Mononuclear cell (primary cell): ENCODE results near the gene PEX16. TPM values are rescaled to one million over a fixed set of nuclear protein-coding genes. Genes with fewer than 3 reads are reported as not detected.

ENCODE experiments used
- H3K27me3 ChIP-seq: 2 replicates; pipeline ENCODE4 v1.6.0; 2011; ENCODE audit warnings: low read length, control low read depth; ENCODE audit not compliant: insufficient read depth
- H3K4me1 ChIP-seq: 2 replicates; pipeline ENCODE4 v1.5.1; 2011; ENCODE audit warnings: mild to moderate bottlenecking, low read length, control low read depth; ENCODE audit not compliant: insufficient read depth
- H3K4me3 ChIP-seq: 2 replicates; pipeline ENCODE4 v1.5.1; 2011; ENCODE audit warnings: mild to moderate bottlenecking, low read length, moderate library complexity
- H3K9me3 ChIP-seq: 2 replicates; pipeline ENCODE4 v1.5.1; 2011; ENCODE audit warnings: low read depth, mild to moderate bottlenecking, control low read depth, low read length
- total RNA-seq: library from RNA; depleted of rRNA; stranded (reverse); fragments of >200 nt; gene quantifications from one replicate; pipeline ENCODE4 v1.2.3, GENCODE V29; 2012

Gene PEX16
- total RNA-seq, 1 donor: 24.5 TPM

DNA sequence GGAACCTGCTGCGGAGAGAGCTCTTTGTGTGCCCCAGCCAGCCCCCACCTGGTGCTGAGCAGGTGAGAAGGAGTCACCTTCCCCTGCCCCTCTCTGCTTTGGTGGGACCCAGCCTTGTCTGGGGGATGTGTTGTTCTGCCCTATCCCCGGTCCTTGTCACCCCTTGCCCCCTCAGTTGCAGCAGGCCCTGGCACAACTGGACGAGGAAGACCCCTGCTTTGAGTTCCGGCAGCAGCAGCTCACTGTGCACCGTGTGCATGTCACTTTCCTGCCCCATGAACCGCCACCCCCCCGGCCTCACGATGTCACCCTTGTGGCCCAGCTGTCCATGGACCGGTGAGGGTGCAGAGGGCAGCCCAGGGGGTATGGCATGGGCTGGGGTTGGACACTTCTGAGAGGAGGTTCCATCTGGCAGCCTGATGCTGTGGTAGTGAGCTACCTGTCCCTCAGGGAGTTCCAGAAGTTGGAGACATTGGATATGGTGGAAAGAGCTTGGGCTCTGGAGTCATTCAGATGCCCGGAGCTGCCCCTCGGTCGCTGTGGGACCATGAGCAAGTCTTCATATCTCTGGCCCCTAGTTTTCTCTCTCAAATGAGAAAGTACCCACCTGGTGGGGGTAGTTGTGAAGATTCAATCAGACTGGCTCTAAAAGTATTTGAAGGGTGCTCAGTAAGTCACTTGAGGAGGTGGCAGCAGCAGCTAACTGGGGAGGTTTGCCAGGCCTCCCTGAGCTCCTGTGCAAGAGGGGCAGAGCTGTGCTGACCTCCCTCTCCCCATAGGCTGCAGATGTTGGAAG lies 9.1 kb upstream of the PEX16 start:
- Histone ChIP-seq H3K27me3 (peaks cover 9% of the 10 kb centered on the region), H3K4me1 (peaks cover 52% of the 10 kb centered on the region), H3K4me3 (no peak overlapping the region)

DNA sequence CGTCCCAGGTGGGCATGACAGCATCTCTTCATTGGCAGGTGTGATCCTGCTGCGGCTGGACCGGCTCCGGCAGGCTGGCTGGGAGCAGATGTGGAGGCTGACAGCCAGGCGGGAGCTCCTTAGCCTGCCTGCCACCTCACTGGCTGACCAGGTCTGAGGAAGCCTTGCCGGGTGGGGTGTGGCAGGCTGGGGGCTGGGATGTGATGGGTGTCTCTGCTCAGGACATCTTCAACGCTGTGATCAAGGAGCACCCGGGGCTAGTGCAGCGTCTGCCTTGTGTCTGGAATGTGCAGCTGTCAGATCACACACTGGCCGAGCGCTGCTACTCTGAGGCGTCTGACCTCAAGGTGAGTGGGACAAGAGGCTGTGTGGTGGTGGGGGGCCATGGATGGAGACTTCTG lies 8.3 kb upstream of the PEX16 start:
- no peaks in the 10 kb centered on the region for H3K9me3 ChIP-seq
- H3K27me3 ChIP-seq: peaks cover 13% of the 10 kb centered on the region
- peaks cover 47% of the 10 kb centered on the region for H3K4me1 ChIP-seq
- no peak overlapping the region for H3K4me3 ChIP-seq

More for the DNA sequence above, 9.1 kb upstream of the PEX16 start:
- no peaks in the 10 kb centered on the region for H3K9me3 ChIP-seq

DNA sequence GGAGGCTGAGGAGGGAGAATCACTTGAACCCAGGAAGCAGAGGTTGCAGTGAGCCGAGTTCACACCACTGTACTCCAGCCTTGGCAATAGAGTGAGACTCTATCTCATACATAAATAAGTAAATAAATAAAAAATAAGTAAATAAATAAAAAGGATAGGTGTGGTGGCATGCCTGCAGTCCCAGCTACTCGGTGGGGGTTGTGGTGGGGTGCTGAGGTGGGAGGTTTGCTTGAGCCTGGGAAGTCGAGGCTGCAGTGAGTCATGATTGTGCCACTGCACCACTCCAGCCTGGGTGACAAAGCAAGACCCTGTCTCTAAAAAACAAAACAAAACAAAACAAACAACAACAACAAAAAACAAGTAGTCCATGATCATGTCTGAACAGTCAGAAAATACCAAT lies 7.9 kb upstream of the PEX16 start:
- Histone ChIP-seq H3K27me3 (peaks cover 13% of the 10 kb centered on the region), H3K9me3 (no peaks in the 10 kb centered on the region), H3K4me1 (peaks cover 43% of the 10 kb centered on the region), H3K4me3 (no peak overlapping the region)

DNA sequence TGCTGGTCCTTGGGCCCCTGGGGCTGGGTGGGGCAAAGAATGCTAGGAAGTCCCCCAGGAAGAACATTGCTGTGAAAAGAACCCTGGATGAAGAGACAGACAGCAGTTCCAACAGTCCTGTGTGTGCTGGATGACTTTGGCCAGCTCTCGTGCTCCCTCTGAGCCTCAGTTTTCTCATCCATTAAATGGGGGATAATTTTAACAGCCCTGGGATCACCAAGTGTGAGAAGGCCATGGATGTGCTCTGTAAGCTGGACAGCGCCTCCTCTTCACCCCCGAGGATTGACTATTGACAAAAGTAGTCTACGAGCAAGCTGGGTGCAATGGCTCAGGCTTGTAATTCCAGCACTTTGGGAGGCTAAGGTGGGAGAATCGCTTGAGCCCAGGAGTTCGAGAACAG lies 7.2 kb upstream of the PEX16 start:
- Histone ChIP-seq H3K4me1 (peaks cover 37% of the 10 kb centered on the region), H3K9me3 (no peaks in the 10 kb centered on the region)

DNA sequence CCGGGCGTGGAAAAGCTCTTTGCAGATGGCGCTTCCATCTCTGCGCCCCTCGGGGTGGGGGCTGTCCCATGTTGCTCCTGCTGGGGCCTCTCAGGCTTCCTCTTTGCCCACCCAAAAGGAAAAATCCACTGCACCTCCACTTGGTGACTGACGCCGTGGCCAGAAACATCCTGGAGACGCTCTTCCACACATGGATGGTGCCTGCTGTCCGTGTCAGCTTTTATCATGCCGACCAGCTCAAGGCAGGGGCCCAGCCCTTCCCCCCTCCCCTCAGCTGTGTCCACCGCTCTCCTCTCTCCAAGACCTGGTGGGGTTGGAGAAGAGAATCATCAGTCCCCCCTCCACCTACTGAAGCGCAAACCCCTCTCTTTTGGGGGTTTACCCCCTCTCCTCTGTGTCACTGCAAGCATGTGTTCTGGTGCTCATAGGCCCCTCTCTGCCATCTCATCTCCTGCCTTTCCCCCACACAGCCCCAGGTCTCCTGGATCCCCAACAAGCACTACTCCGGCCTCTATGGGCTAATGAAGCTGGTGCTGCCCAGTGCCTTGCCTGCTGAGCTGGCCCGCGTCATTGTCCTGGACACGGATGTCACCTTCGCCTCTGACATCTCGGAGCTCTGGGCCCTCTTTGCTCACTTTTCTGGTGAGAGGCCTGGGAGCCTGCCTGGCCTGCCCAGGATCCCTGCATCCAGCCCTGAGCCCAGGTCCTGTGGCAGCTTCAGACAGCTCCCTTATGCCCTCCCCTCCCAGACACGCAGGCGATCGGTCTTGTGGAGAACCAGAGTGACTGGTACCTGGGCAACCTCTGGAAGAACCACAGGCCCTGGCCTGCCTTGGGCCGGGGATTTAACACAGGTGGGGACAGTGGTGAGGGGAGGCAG lies 6.6 kb upstream of the PEX16 start:
- no peaks in the 10 kb centered on the region for H3K9me3 ChIP-seq
- H3K4me3 ChIP-seq: no peak overlapping the region
- peaks cover 13% of the 10 kb centered on the region for H3K27me3 ChIP-seq
- peaks cover 37% of the 10 kb centered on the region for H3K4me1 ChIP-seq

More for the DNA sequence above, 7.2 kb upstream of the PEX16 start:
- peaks cover 13% of the 10 kb centered on the region for H3K27me3 ChIP-seq
- H3K4me3 ChIP-seq: no peak overlapping the region

DNA sequence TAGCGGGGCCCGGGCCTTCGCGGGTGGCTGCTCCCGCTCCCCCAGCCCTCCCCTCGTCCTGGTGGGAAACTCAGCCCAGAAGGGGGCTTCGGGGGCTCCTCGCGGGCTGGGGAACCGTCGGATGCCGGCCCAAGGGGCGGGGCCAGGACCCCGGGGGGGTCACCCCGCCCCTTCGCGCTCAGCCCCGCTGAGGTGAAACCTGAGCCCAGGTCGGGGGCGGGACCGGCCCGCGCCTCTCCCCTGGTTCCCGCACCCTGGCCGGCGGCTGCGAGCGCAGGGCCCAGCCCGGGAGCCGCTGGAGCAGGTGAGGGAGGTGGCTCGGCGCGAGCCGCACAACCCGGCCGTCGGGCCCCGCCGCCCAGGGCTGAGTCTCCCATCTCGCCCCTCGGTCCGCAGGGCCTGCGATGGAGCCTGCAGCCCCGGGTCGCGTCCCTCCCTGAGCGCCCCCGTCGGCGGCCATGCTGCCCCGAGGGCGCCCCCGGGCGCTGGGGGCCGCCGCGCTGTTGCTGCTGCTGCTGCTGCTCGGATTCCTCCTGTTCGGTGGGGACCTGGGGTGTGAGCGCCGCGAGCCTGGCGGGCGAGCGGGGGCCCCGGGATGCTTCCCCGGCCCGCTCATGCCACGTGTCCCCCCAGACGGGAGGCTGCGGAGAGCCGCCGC lies 4.9 kb upstream of the PEX16 start, which contains the start of gene LARGE2:
LARGE2 (plus strand) TSS at position 232 of the 658 bp plus-strand sequence; CDS start at position 459, 227 bp downstream.
- Histone ChIP-seq H3K27me3 (peaks cover 13% of the 10 kb centered on the region), H3K9me3 (no peaks in the 10 kb centered on the region), H3K4me1 (peaks cover 37% of the 10 kb centered on the region), H3K4me3 (peak within 1 kb of the TSS; percentile 39)

DNA sequence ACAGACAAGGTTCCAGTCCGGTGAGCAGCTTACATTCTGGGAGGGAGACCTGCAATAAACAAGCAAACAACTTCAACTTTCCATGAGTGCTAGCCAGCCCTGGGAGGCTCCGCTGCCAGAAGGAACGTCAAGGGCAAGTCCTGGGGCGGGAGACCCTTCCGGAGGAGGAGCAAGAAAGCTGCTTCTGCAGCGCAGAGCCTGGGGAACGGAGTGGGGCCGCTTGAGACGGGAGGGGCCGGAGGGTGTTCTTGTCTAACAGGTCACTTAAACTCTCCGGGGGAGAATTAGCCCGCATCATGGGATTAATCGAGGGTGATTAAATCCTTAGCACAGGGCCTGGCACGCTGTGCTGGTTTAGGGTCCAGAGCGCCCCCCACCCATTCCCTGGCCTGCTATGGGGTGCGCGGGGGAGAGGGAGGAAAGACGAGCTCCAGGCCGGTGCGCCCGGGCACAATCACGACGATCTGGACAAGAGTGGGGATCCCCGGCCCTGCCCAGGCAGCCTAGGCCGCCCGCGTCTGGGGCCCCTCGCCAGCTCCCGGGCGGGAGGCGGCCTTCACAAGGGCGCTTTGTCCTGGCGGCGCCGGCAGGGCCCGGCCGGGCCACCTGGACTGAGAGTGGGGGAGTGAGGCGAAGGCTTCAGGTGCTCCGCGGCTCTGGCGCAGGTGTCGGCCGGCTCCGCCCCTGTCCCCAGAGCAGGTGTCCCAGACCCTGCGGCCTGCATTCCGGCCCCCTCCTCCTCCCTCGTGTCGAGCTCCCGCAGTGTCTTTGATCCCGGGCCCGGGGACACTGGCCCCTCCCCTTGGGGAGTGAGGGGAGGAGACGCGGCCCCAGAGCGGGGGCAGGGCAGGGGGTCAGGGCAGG lies 4.1 kb upstream of the PEX16 start:
- Histone ChIP-seq H3K4me3 (peak overlapping the region; percentile 39), H3K9me3 (no peaks in the 10 kb centered on the region), H3K4me1 (peaks cover 43% of the 10 kb centered on the region), H3K27me3 (peaks cover 13% of the 10 kb centered on the region)

DNA sequence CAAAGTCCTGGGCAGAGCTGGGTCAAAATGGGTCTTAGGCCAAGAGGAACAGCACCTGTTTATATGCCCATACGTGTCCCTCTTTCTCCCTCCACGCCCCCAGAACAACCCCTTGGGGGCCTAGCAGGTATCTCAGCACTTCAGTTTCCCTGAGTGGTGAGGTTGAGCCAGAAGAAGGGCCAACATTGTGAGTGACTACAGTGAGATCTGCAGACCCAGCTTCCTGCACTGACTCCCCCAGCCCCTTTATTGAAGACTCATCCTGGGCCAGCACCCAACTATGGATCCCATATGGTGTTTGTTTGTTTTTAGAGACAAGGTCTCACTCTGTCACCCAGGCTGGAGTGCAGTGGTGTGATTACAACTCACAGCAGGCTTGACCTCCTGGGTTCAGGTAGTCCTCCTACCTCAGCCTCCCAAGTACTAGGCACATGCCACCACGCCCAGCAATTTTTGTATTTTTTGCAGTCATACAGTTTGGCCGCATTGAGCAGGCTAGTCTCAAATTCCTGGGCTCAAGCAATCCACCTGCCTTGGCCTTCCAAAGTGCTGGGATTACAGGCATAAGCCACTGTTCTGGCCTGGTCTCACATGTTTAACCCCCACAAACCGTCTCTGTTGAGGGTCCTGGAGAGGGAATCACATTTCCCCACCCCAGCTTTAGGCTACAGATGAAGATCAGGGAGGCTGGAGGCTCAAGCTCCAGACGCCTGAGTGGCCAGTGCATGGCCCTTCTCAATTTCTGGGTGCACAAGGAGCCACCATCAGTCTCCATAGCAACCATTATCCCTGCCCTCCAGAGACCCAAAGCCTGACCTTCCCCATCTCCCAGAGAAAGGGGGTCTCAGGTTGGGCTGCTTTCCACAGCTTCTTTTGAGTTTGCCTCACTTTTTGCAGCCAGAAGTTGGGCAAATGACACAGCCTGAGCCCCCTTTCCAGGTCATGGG lies 3.1 kb upstream of the PEX16 start:
- no peaks in the 10 kb centered on the region for H3K9me3 ChIP-seq
- H3K4me3 ChIP-seq: no peak overlapping the region
- H3K4me1 ChIP-seq: peaks cover 53% of the 10 kb centered on the region
- peaks cover 13% of the 10 kb centered on the region for H3K27me3 ChIP-seq

DNA sequence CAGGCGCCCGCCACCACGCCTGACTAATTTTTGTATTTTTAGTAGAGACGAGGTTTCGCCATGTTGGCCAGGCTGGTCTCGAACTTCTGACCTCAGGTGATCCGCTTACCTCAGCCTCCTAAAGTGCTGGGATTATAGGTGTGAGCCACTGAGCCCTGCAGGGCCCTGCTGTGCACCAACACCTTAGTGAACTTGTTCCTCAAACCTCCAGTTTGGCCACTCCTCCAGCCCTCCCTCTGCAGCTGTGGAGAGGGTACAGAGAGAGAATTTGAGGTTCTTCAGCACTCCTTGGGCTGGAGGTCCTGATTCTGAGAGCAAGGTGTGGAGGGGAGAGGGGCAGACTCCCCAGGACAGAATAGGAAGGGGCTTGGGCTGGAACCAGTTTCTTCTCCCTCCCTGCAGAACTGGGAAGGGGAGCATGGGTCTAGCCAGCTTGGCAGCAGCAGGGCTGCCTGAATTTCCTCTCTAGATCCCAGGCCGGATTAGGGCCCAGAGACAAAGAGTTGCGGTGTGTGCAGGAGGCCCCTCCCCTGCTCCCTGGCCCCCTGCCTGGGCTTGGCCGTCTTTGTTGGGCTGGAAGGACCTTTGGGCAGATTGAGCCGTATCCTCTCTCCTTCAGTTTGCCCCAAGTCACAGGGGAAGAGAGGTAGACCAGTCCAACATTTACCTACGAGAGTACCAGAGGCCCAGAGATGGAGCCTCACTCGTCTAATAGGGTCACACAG lies 2.3 kb upstream of the PEX16 start:
- Histone ChIP-seq H3K27me3 (peaks cover 13% of the 10 kb centered on the region), H3K4me3 (no peak overlapping the region), H3K4me1 (peaks cover 55% of the 10 kb centered on the region), H3K9me3 (no peaks in the 10 kb centered on the region)

DNA sequence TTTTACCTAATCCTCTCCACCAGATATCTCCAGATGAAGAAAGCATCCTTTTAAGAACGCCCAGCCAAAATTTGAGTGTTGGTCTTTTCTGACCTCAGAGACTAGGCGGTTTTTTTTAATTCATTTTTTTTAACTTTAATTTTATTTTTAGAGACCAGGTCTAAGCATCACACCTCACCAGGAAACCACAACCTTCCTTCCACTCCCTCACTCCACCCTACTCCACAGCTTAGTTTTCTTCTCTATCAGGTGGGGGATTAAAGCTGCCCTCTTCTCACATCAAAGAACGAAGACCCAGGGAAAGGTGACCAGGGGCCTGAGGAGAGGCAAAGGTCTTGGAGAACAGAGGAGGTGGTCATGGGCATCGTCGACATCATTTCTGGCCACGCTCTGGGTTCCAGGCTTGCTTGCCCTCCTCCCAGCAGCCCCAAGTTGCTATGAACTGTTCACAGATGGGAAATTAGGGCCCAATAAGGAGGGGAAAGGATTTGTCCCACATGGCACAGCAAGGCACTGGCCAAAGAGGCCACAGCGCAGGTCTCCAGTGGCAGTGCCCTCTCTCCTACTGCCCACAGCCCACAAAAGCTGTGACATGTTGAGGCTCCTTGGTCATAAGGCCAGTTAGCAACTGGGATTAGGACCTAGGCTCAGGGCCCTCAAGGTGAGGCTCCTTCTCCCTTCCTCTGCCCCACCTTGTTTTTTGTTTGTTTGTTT lies 1.4 kb upstream of the PEX16 start:
- H3K4me1 ChIP-seq: peaks cover 55% of the 10 kb centered on the region
- no peaks in the 10 kb centered on the region for H3K9me3 ChIP-seq
- peak overlapping the region; percentile 97 for H3K4me3 ChIP-seq
- H3K27me3 ChIP-seq: peaks cover 13% of the 10 kb centered on the region

DNA sequence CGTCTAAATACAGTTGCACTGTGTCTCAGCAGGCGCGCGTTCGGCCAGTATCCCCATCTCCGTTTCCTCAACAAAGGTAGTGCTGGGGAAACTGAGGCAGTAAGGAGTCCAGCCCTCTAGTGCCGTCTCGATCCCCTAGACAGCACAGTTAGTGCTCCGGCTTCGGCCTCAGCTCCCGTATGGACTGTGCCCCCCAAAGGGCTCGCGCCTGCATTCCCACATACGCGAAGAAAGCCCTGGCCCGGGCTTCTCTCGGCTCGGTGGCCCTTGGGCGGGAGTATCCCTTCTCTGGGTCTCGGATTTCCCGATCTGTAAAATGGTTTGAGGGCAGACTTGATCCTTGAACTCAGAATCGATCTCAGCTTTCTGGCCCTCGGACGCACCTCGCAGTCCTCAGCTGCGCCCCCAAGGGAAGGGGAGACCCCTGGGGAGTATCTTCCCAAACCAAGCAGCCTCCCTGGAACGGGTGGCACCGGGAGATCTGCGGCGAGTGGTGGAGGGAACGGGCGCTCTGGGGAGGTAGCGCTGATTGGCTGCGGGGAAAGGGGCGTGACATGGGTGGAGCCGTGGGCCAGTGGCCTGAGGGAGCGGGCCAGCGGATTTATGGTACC lies 759 bp upstream of the PEX16 start:
- Histone ChIP-seq H3K27me3 (peaks cover 12% of the 10 kb centered on the region), H3K4me1 (peaks cover 55% of the 10 kb centered on the region), H3K4me3 (peak overlapping the region; percentile 97), H3K9me3 (no peaks in the 10 kb centered on the region)

DNA sequence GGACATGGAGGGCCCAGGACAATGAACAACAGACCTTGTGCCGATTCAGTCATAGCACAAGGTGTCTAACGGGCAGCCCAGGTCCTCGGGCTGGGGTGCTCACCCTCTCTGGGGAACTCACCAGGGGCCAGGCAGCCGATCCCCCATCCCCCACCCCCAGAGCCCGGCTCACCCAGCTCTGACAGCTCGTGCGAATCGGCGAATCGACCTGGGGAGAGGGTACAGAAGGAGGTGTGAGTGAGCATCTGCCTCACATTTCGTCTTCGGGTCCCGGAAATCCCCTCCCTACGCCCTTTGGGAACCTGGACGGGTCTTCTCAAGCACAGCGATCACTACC lies 423 bp downstream of the PEX16 start:
- Histone ChIP-seq H3K4me3 (peak overlapping the region; percentile 97), H3K4me1 (peaks cover 43% of the 10 kb centered on the region), H3K9me3 (no peaks in the 10 kb centered on the region), H3K27me3 (peaks cover 9% of the 10 kb centered on the region)
